Motor neuron (in vitro differentiated cells): ENCODE results near the gene ADGRG6. TPM values are rescaled to one million over a fixed set of nuclear protein-coding genes. Genes with fewer than 3 reads are reported as not detected.

Experiments
- ATAC-seq, 8 experiments: fragments of 200-7000 bp; cut with Tn5 transposase; replicated peaks in 6 of 8; 2 replicates each; pipeline ENCODE4 v1.8.0; 2021; ENCODE audit warnings: mild to moderate bottlenecking in 8 of 8, moderate library complexity in 8 of 8
- H3K27ac ChIP-seq, 2 donors: fragments of 250-450 bp; sonication (Bioruptor Pico); 2 replicates each; pipeline ENCODE4 v1.9.0; 2021; ENCODE audit warnings: antibody characterized with exemption in 2 of 2, mild to moderate bottlenecking in 2 of 2, moderate library complexity in 1 of 2
- H3K4me1 ChIP-seq, 2 donors: fragments of 250-450 bp; sonication (Bioruptor Pico); replicated peaks in 1 of 2; 2 replicates each; pipeline ENCODE4 v1.6.1; 2021; ENCODE audit warnings: antibody characterized with exemption in 2 of 2, mild to moderate bottlenecking in 2 of 2, moderate library complexity in 1 of 2
- H3K4me3 ChIP-seq, 5 donors: fragments of 250-450 bp; sonication (Bioruptor Pico); 2 replicates each; pipeline ENCODE4 v1.9.0; 2021; ENCODE audit warnings: antibody characterized with exemption in 5 of 5, mild to moderate bottlenecking in 5 of 5, moderate library complexity in 4 of 5
- WGBS, 10 experiments: fragments of 450-650 bp; shearing (Covaris generic); methylation state at CpG; one replicate each; pipeline ENCODE4 v1.0.0; 2022; 5-methylcytosine and 5-hydroxymethylcytosine counted together
- in situ Hi-C, 9 experiments: fragments of 400-800 bp; cut with MboI; loops; one replicate each; pipeline ENCODE4 v1.15.0; 2021; ENCODE audit warnings: low sequenced_read_pairs in 9 of 9, low pct_unique_long_range_greater_than_20kb in 2 of 9; ENCODE audit not compliant: unreplicated experiment in 9 of 9
- total RNA-seq, 8 experiments: library from RNA; unstranded; fragments of 300-600 nt; gene quantifications; 2 replicates each; pipeline versions ENCODE4 v1.2.3 to v1.2.4, GENCODE V29; 2022

Gene ADGRG6
- total RNA-seq, 8 experiments from 2014 or later = 0.07 to 0.71 (median 0.53) TPM

GRCh38 chr6:142489722-142490610 is 188.2 kb downstream of the ADGRG6 start:
- no peak for ATAC-seq
- H3K4me3 ChIP-seq = no peak overlapping the region
- no peak overlapping the region for H3K27ac ChIP-seq
- no peaks in the 10 kb centered on the region for H3K4me1 ChIP-seq
- in situ Hi-C loops = no loop called here
- 26 to 85% (median 78%) methylated on average over 1 of the region's 1 CpG; no CpG with 5 or more reads in 1 of the 10 experiments for WGBS, 10 experiments

Other genes starting within 250 kb of the ADGRG6 start
- gene GJE1, start 169.1 kb upstream of the ADGRG6 start, total RNA-seq = not detected
- 1 to 10 TPM in 1 of 8 experiments, under 1 TPM in 2, not detected in 5; 0.14 to 1.7 (median 0.43) TPM for gene NMBR, start 154.9 kb upstream of the ADGRG6 start, total RNA-seq
- 10 to 100 TPM; 49.3 to 78.3 (median 57.4) TPM for gene VTA1, start 154.7 kb upstream of the ADGRG6 start, total RNA-seq